HG02885 (cell line): ENCODE results near the gene GJA10.
A peak's percentile ranks its signal among the peaks of the same experiment; 100 is the strongest.
"Not testable (repeated sequence)": the region's sequence is repeated elsewhere in the genome, so short reads cannot be mapped to it uniquely, and the experiment has no call there.

Experiments
- ATAC-seq: cut with Tn5 transposase; IDR thresholded peaks from one replicate; pipeline ENCODE4 v1.9.1; 2021; ENCODE audit warnings: mild to moderate bottlenecking; ENCODE audit not compliant: unreplicated experiment, poor library complexity

Gene GJA10

GRCh38 chr6:89894169-89894568 is at the start of gene GJA10:
Gene GJA10, plus strand, starts transcription at chr6:89894469. Its CDS starts 0 bp downstream, at chr6:89894469.
- ATAC-seq, result no peak

- not testable (repeated sequence) for ATAC-seq
These were observed 46.8 kb upstream of the GJA10 start for GRCh38 chr6:89847513-89847912.

GRCh38 chr6:89853068-89853467 is 41.2 kb upstream of the GJA10 start:
- no peak for ATAC-seq

- ATAC-seq, result no peak
These were observed 36.2 kb upstream of the GJA10 start for GRCh38 chr6:89858041-89858440.

GRCh38 chr6:89859744-89860143 is 34.5 kb upstream of the GJA10 start:
- ATAC-seq, result peak; percentile 71

- ATAC-seq, result peak; percentile 71
These were observed 32.0 kb upstream of the GJA10 start for GRCh38 chr6:89862273-89862672.

- peak; percentile 15 for ATAC-seq
These were observed 31.6 kb upstream of the GJA10 start for GRCh38 chr6:89862698-89863097.

- no peak for ATAC-seq
These were observed 28.1 kb upstream of the GJA10 start for GRCh38 chr6:89866024-89866678.

- no peak for ATAC-seq
These were observed 20.5 kb upstream of the GJA10 start for GRCh38 chr6:89873721-89874120.

GRCh38 chr6:89874438-89874837 is 19.8 kb upstream of the GJA10 start:
- ATAC-seq, result no peak

GRCh38 chr6:89886378-89887120 is 7.7 kb upstream of the GJA10 start:
- no peak for ATAC-seq

GRCh38 chr6:89887452-89888137 is 6.7 kb upstream of the GJA10 start:
- no peak for ATAC-seq

- ATAC-seq, result no peak
These were observed 6.1 kb upstream of the GJA10 start for GRCh38 chr6:89888138-89888514.

GRCh38 chr6:89888871-89889270 is 5.4 kb upstream of the GJA10 start:
- no peak for ATAC-seq

GRCh38 chr6:89890845-89891528 is 3.3 kb upstream of the GJA10 start:
- not testable (repeated sequence) for ATAC-seq

- not testable (repeated sequence) for ATAC-seq
These were observed 1.7 kb upstream of the GJA10 start for GRCh38 chr6:89892577-89892976.

GRCh38 chr6:89895276-89895874 is 1.1 kb downstream of the GJA10 start:
- no peak for ATAC-seq

- not testable (repeated sequence) for ATAC-seq
These were observed 16.0 kb downstream of the GJA10 start for GRCh38 chr6:89910001-89910901.

GRCh38 chr6:89910902-89911240 is 16.6 kb downstream of the GJA10 start:
- no peak for ATAC-seq
